H1 (cell line): Measurements from ENCODE around the gene LBH. TPM values are rescaled to one million over a fixed set of nuclear protein-coding genes. Genes with fewer than 3 reads are reported as not detected.

Experiments
- CTCF ChIA-PET: fragments of 300-600 bp; sonication (Branson Sonifier 250); formaldehyde crosslinking; loops from one replicate; lab custom pipeline; 2021; ENCODE audit not compliant: partially characterized antibody; lab: Charles Lee
- POLR2A ChIA-PET: fragments of 300-600 bp; sonication (Branson Sonifier 250); formaldehyde crosslinking; loops from one replicate; lab custom pipeline; 2021; ENCODE audit warnings: inconsistent platforms; ENCODE audit not compliant: partially characterized antibody; lab: Charles Lee
- DNase-seq, 2 experiments: peaks; one replicate each; pipeline versions ENCODE4 v3.0.0 to v3.0.0-alpha.2; 2010 to 2022; ENCODE audit warnings: low spot score in 2 of 2, low read depth in 1 of 2, mixed read lengths in 1 of 2
- FAIRE-seq: peaks from 2 replicates; lab custom pipeline; 2011; peaks lifted over from hg19 to GRCh38; lab: Jason Lieb, UNC
- H2AFZ ChIP-seq: 2 replicates; pipeline ENCODE4 v1.8.1; 2012; ENCODE audit warnings: low read length, inconsistent platforms
- H2AK5ac ChIP-seq: 2 replicates; pipeline ENCODE4 v1.6.1; 2013; ENCODE audit warnings: low read depth, low read length
- H2BK120ac ChIP-seq: replicated peaks from 2 replicates; pipeline ENCODE3; 2013; ENCODE audit warnings: low read depth, low read length, inconsistent platforms
- H2BK12ac ChIP-seq: 2 replicates; pipeline ENCODE4 v1.6.1; 2013; ENCODE audit warnings: low read depth, low read length
- H2BK15ac ChIP-seq: 2 replicates; pipeline ENCODE4 v1.6.1; 2013; ENCODE audit warnings: low read length
- H2BK20ac ChIP-seq: 2 replicates; pipeline ENCODE4 v1.6.1; 2013; ENCODE audit warnings: low read length
- H2BK5ac ChIP-seq: 2 replicates; pipeline ENCODE4 v1.6.1; 2013; ENCODE audit warnings: low read depth, low read length
- H3K14ac ChIP-seq: 2 replicates; pipeline ENCODE4 v1.6.1; 2013; ENCODE audit warnings: inconsistent platforms; ENCODE audit not compliant: insufficient read length
- H3K18ac ChIP-seq: 2 replicates; pipeline ENCODE4 v1.6.1; 2013; ENCODE audit warnings: low read length; ENCODE audit errors: extremely low read depth
- H3K23ac ChIP-seq: 2 replicates; pipeline ENCODE4 v1.6.1; 2013; ENCODE audit warnings: inconsistent platforms; ENCODE audit not compliant: insufficient read length
- H3K23me2 ChIP-seq: 2 replicates; pipeline ENCODE4 v1.6.1; 2013; ENCODE audit warnings: low read depth, low read length
- H3K27ac ChIP-seq: 2 replicates; pipeline ENCODE4 v1.6.1; 2011; ENCODE audit warnings: low read depth, low read length, inconsistent platforms
- H3K27me3 ChIP-seq, 4 experiments: replicated peaks in 1 of 4; 1 replicate in 1 of 4; 2 replicates in 3 of 4; pipeline versions ENCODE4 v1.6.1 to v1.8.1; 2011 to 2013; ENCODE audit warnings: low read length in 3 of 4, mild to moderate bottlenecking in 3 of 4, inconsistent platforms in 2 of 4, mixed read lengths in 2 of 4, moderate library complexity in 1 of 4; ENCODE audit not compliant: control insufficient read depth in 3 of 4, insufficient read depth in 3 of 4; ENCODE audit errors: extremely low read depth in 1 of 4
- H3K36me3 ChIP-seq, 4 experiments: 2 replicates each; pipeline versions ENCODE4 v1.6.1 to v1.8.1; 2011 to 2013; ENCODE audit warnings: mild to moderate bottlenecking in 4 of 4, low read length in 3 of 4, moderate library complexity in 2 of 4, control low read depth in 1 of 4, inconsistent platforms in 1 of 4; ENCODE audit not compliant: insufficient read depth in 4 of 4, control insufficient read depth in 2 of 4
- H3K4ac ChIP-seq: replicated peaks from 2 replicates; pipeline ENCODE3; 2013; ENCODE audit warnings: low read length, low read depth, mixed read lengths, inconsistent platforms; ENCODE audit not compliant: insufficient read length
- H3K4me1 ChIP-seq, 4 experiments: replicated peaks in 1 of 4; 1 replicate in 1 of 4; 2 replicates in 3 of 4; pipeline versions ENCODE4 v1.6.1 to v1.8.1; 2011 to 2013; ENCODE audit warnings: low read length in 3 of 4, inconsistent platforms in 2 of 4, mixed read lengths in 1 of 4; ENCODE audit not compliant: insufficient read depth in 4 of 4, control insufficient read depth in 3 of 4
- H3K4me2 ChIP-seq, 2 experiments: 2 replicates each; pipeline versions ENCODE4 v1.6.1 to v1.8.1; 2011 to 2013; ENCODE audit warnings: low read depth in 2 of 2, low read length in 2 of 2, control low read depth in 1 of 2, inconsistent platforms in 1 of 2, mild to moderate bottlenecking in 1 of 2; ENCODE audit not compliant: insufficient read depth in 1 of 2
- H3K4me3 ChIP-seq, 4 experiments: fragments of 200-600, 300-600 bp in 1 of 4; sonication (generic), shearing (Covaris generic), sonication (Bioruptor Twin) in 1 of 4; 2 replicates each; pipeline versions ENCODE4 v1.5.1 to v1.8.1; 2011 to 2016; ENCODE audit warnings: low read length in 4 of 4, low read depth in 3 of 4, control low read depth in 2 of 4, inconsistent platforms in 2 of 4, mild to moderate bottlenecking in 2 of 4, mixed read lengths in 1 of 4, moderate library complexity in 1 of 4; ENCODE audit not compliant: insufficient read depth in 2 of 4; ENCODE audit errors: extremely low read depth in 1 of 4
- H3K56ac ChIP-seq: replicated peaks from 2 replicates; pipeline ENCODE3; 2013; ENCODE audit warnings: low read depth, mild to moderate bottlenecking, mixed read lengths, low read length, inconsistent platforms; ENCODE audit not compliant: insufficient read length
- H3K79me1 ChIP-seq: 2 replicates; pipeline ENCODE4 v1.6.1; 2013; ENCODE audit warnings: low read depth, low read length, control low read depth
- H3K79me2 ChIP-seq, 2 experiments: 2 replicates each; pipeline versions ENCODE4 v1.6.1 to v1.8.1; 2012 to 2013; ENCODE audit warnings: low read length in 2 of 2, mild to moderate bottlenecking in 2 of 2, inconsistent platforms in 1 of 2; ENCODE audit not compliant: insufficient read depth in 2 of 2, control insufficient read depth in 1 of 2
- H3K9ac ChIP-seq, 4 experiments: replicated peaks in 1 of 4; 1 replicate in 1 of 4; 2 replicates in 3 of 4; pipeline versions ENCODE4 v1.6.1 to v1.8.1; 2011 to 2013; ENCODE audit warnings: low read depth in 3 of 4, low read length in 3 of 4, control low read depth in 2 of 4, mild to moderate bottlenecking in 2 of 4, moderate library complexity in 2 of 4, inconsistent platforms in 1 of 4; ENCODE audit errors: extremely low read depth in 1 of 4
- H3K9me3 ChIP-seq, 2 experiments: 2 replicates each; pipeline versions ENCODE4 v1.6.1 to v1.8.1; 2012 to 2013; ENCODE audit warnings: mild to moderate bottlenecking in 2 of 2, moderate library complexity in 2 of 2, control low read depth in 1 of 2, inconsistent platforms in 1 of 2, low read depth in 1 of 2, low read length in 1 of 2, mixed read lengths in 1 of 2; ENCODE audit not compliant: insufficient read depth in 2 of 2
- H4K20me1 ChIP-seq, 2 experiments: replicated peaks in 1 of 2; 2 replicates each; pipeline versions ENCODE3 to v1.8.1; 2011 to 2013; ENCODE audit warnings: inconsistent platforms in 2 of 2, low read length in 2 of 2, mild to moderate bottlenecking in 1 of 2; ENCODE audit not compliant: insufficient read depth in 2 of 2, control insufficient read depth in 1 of 2
- H4K5ac ChIP-seq: 2 replicates; pipeline ENCODE4 v1.6.1; 2013; ENCODE audit warnings: low read length, low read depth, mixed read lengths, inconsistent platforms; ENCODE audit not compliant: insufficient read length
- H4K8ac ChIP-seq: 2 replicates; pipeline ENCODE4 v1.8.0; 2013; ENCODE audit warnings: mild to moderate bottlenecking, moderate library complexity, low read length, inconsistent platforms; ENCODE audit not compliant: insufficient read depth; ENCODE audit errors: extremely low read depth
- H4K91ac ChIP-seq: replicated peaks from 2 replicates; pipeline ENCODE3; 2013; ENCODE audit warnings: low read length, mixed read lengths, inconsistent platforms; ENCODE audit not compliant: insufficient read length
- BRCA1 ChIP-seq: IDR thresholded peaks from 2 replicates; pipeline ENCODE4 v1.6.1; 2012; ENCODE audit warnings: low read depth, low read length, improper control_type of control experiment
- EGR1 ChIP-seq: IDR thresholded peaks from 2 replicates; pipeline ENCODE4 v1.6.1; 2011; ENCODE audit warnings: low read depth, low read length, borderline replicate concordance
- EP300 ChIP-seq, 2 experiments: IDR thresholded peaks; 1 replicate in 1 of 2; 2 replicates in 1 of 2; pipeline ENCODE4 v1.6.1; 2011 to 2012; ENCODE audit warnings: low read depth in 2 of 2, low read length in 2 of 2, mild to moderate bottlenecking in 2 of 2, borderline replicate concordance in 1 of 2, inconsistent platforms in 1 of 2, moderate library complexity in 1 of 2
- JUN ChIP-seq: IDR thresholded peaks from 2 replicates; pipeline ENCODE4 v1.6.1; 2011; ENCODE audit warnings: low read depth, mild to moderate bottlenecking, improper control_type of control experiment, low read length
- POLR2A ChIP-seq, 2 experiments: IDR thresholded peaks; 1 replicate in 1 of 2; 2 replicates in 1 of 2; pipeline ENCODE4 v1.6.1; 2011; ENCODE audit warnings: low read depth in 2 of 2, low read length in 2 of 2, mild to moderate bottlenecking in 2 of 2; ENCODE audit errors: control extremely low read depth in 1 of 2
- RAD21 ChIP-seq, 2 experiments: IDR thresholded peaks in 1 of 2; conservative IDR thresholded peaks in 1 of 2; 2 replicates each; pipeline ENCODE4 v1.6.1; 2011; ENCODE audit warnings: low read depth in 2 of 2, low read length in 2 of 2, improper control_type of control experiment in 1 of 2, inconsistent platforms in 1 of 2, mild to moderate bottlenecking in 1 of 2, moderate library complexity in 1 of 2
- RBBP5 ChIP-seq: IDR thresholded peaks from 2 replicates; pipeline ENCODE4 v1.7.1; 2012; ENCODE audit warnings: low read depth, mild to moderate bottlenecking, inconsistent platforms, low read length, moderate library complexity, borderline replicate concordance
- SAP30 ChIP-seq: fragments of 300-600 bp; sonication (generic); IDR thresholded peaks from 2 replicates; pipeline ENCODE4 v1.7.1; 2012; ENCODE audit warnings: low read length, moderate library complexity, mild to moderate bottlenecking, inconsistent platforms; ENCODE audit not compliant: insufficient read depth, insufficient replicate concordance
- SP1 ChIP-seq: IDR thresholded peaks from 2 replicates; pipeline ENCODE4 v1.6.1; 2011; ENCODE audit warnings: low read depth, low read length
- SRF ChIP-seq: IDR thresholded peaks from 2 replicates; pipeline ENCODE4 v1.6.1; 2011; ENCODE audit warnings: mild to moderate bottlenecking, low read depth, low read length, moderate library complexity
- SUZ12 ChIP-seq: fragments of 200-600 bp; sonication (generic); IDR thresholded peaks from 2 replicates; pipeline ENCODE4 v1.6.1; 2012; ENCODE audit warnings: mild to moderate bottlenecking, inconsistent platforms, low read length, moderate library complexity, mixed read lengths
- YY1 ChIP-seq: IDR thresholded peaks from 2 replicates; pipeline ENCODE4 v1.6.1; 2011; ENCODE audit warnings: low read depth, mild to moderate bottlenecking, low read length
- WGBS, 2 experiments: shearing (Covaris generic) in 1 of 2; methylation state at CpG; one replicate each; pipeline versions ENCODE4 v1.1.6 to v1.1.7; 2013 to 2015; ENCODE audit warnings: low lambda C conversion rate in 2 of 2, mixed read lengths in 2 of 2, inconsistent platforms in 1 of 2, low coverage in 1 of 2, missing lambda C conversion rate in 1 of 2; ENCODE audit not compliant: insufficient replicate concordance in 2 of 2, insufficient coverage in 1 of 2, insufficient read length in 1 of 2; ENCODE audit errors: extremely low coverage in 1 of 2, missing lambda C conversion rate in 1 of 2; 5-methylcytosine and 5-hydroxymethylcytosine counted together
- polyA plus RNA-seq, 7 experiments: library from polyadenylated mRNA; depleted of rRNA in 3 of 7; stranded (reverse) in 5 of 7; unstranded in 2 of 7; fragments of >200 nt in 5 of 7; fragments of 200-250 nt in 2 of 7; gene quantifications; 1 replicate in 5 of 7; 2 replicates in 1 of 7; 4 replicates in 1 of 7; pipeline versions ENCODE4 v1.2.1 to v1.2.3, GENCODE V29; 2011 to 2013; ENCODE audit warnings: missing spikeins in 2 of 7, mixed read lengths in 2 of 7
- total RNA-seq: library from RNA; stranded (reverse); fragmentation: NEBNext Ultra II Directional; extraction: Animal tissue kit (Norgen Biotek cat#: 25700); gene quantifications from 2 replicates; pipeline ENCODE4 v1.2.1, GENCODE V29; 2021

The LBH gene
- total and polyA plus RNA-seq, 2 of the 8 experiments (the other 6 are each of a cell fraction or from before 2014, with no cell fraction given): 25.7 to 34.5 TPM

- Histone ChIP-seq H3K4me2 (no peak overlapping the region), H3K27ac (no peak overlapping the region), H3K9me3 (no peaks in the 10 kb centered on the region), H2BK5ac (no peak overlapping the region), H3K23me2 (no peaks in the 10 kb centered on the region), H3K27me3 (no peaks in the 10 kb centered on the region), H3K4me1 (peaks cover 0 to 5% (median 2%) of the 10 kb centered on the region in 4 experiments; a peak in 3 of 7 replicates), H3K9ac (no peak overlapping the region), H3K79me2 (no peaks in the 10 kb centered on the region), H4K8ac (no peak overlapping the region), H3K79me1 (no peaks in the 10 kb centered on the region), H2BK20ac (no peak overlapping the region), H3K4ac (no peak overlapping the region), H4K5ac (no peak overlapping the region), H3K23ac (no peak overlapping the region), H3K18ac (no peak overlapping the region), H3K4me3 (no peak overlapping the region), H2BK15ac (no peak overlapping the region), H4K91ac (no peak overlapping the region), H2BK12ac (0 out of 2 replicates have a peak overlapping the region, but pooled peaks have one; percentile 9), H3K14ac (no peak overlapping the region), H3K56ac (no peak overlapping the region), H2BK120ac (no peak overlapping the region), H4K20me1 (no peaks in the 10 kb centered on the region), H3K36me3 (no peaks in the 10 kb centered on the region), H2AK5ac (no peak overlapping the region), H2AFZ (0 out of 2 replicates have a peak overlapping the region, but pooled peaks have one; percentile 11)
- ChIA-PET POLR2A (interaction anchor here (0.9 kb wide), 1 partner anchor 37 kb away, joined by 3 read pairs; no protein-coding TSS in a partner anchor), CTCF (interaction anchor here (0.8 to 1.9 kb wide), 4 partner anchors 9 to 59 kb away, joined by 3 to 5 read pairs (median 4); no protein-coding TSS in a partner anchor)
- 93% methylated on average over 13 of the region's 13 CpGs; no CpG with 5 or more reads in 1 of the 2 experiments for WGBS, 2 experiments
- DNase-seq: no peak
- FAIRE-seq: no peak
- TF ChIP-seq SRF: no peak
- no peak for TF ChIP-seq EGR1
- no peak for TF ChIP-seq JUN
- TF ChIP-seq YY1: no peak
- TF ChIP-seq SAP30: no peak
- TF ChIP-seq EP300 (IDR thresholded peaks at IDR 0.05; ENCODE audit: borderline replicate concordance in 1 of 2, low read depth in 2 of 2, low read length in 2 of 2): no peak
- no peak for TF ChIP-seq BRCA1
- no peak for TF ChIP-seq POLR2A (IDR thresholded peaks at IDR 0.05; ENCODE audit: control extremely low read depth in 1 of 2, low read depth in 2 of 2, low read length in 2 of 2)
- no peak for TF ChIP-seq SP1
- no peak for TF ChIP-seq RBBP5
- TF ChIP-seq RAD21 (IDR thresholded peaks at IDR 0.05 in 1 of 2, conservative IDR thresholded peaks at IDR 0.05 in 1 of 2; ENCODE audit: low read depth in 2 of 2, low read length in 2 of 2): no peak
- no peak for TF ChIP-seq SUZ12
Measured at GRCh38 chr2:30267161-30267975, 36.0 kb downstream of the LBH start.
